OCI-LY7 (cell line): ENCODE measurements around the gene ERN1. TPM values are rescaled to one million over a fixed set of nuclear protein-coding genes. Genes with fewer than 3 reads are reported as not detected.

Experiments used
- BruUV-seq: library from RNA; stranded (reverse); fragments of 400-500 nt; replicated peaks from 2 replicates; lab custom pipeline; 2021; lab: Mats Ljungman, UMichigan
- CTCF ChIA-PET: fragments of 300-600 bp; sonication (Branson Sonifier 250); formaldehyde crosslinking; loops from one replicate; lab custom pipeline; 2022; ENCODE audit warnings: antibody characterized with exemption; ENCODE audit not compliant: unreplicated experiment; lab: Charles Lee
- POLR2A ChIA-PET: fragments of 300-600 bp; sonication (Branson Sonifier 250); formaldehyde crosslinking; loops from one replicate; lab custom pipeline; 2022; ENCODE audit warnings: antibody characterized with exemption; lab: Charles Lee
- DNase-seq: peaks from one replicate; pipeline ENCODE4 v3.0.0-alpha.2; 2015; ENCODE audit warnings: low spot score
- H2AFZ ChIP-seq: fragments of 200-600 bp; sonication (generic), shearing (Covaris generic); 2 replicates; pipeline ENCODE4 v1.6.1; 2014; ENCODE audit warnings: mild to moderate bottlenecking, antibody characterized with exemption, low read length, moderate library complexity
- H3K27ac ChIP-seq: fragments of 200-600 bp; sonication (generic); 2 replicates; pipeline ENCODE4 v1.5.1; 2014; ENCODE audit warnings: mixed run types, low read depth, mild to moderate bottlenecking, moderate library complexity, low read length, inconsistent platforms; ENCODE audit not compliant: poor library complexity, severe bottlenecking
- H3K36me3 ChIP-seq: fragments of 200-600 bp; sonication (generic); 2 replicates; pipeline ENCODE4 v1.6.1; 2014; ENCODE audit warnings: mild to moderate bottlenecking, antibody characterized with exemption, low read length, moderate library complexity, mixed read lengths; ENCODE audit not compliant: insufficient read depth
- H3K4me1 ChIP-seq: fragments of 200-600 bp; sonication (generic); 2 replicates; pipeline ENCODE4 v1.5.1; 2014; ENCODE audit warnings: mild to moderate bottlenecking, low read length; ENCODE audit not compliant: insufficient read depth, poor library complexity, severe bottlenecking
- H3K4me2 ChIP-seq: fragments of 200-600 bp; sonication (generic); 2 replicates; pipeline ENCODE4 v1.6.1; 2014; ENCODE audit warnings: mild to moderate bottlenecking, low read length
- H3K4me3 ChIP-seq: fragments of 200-600 bp; sonication (generic); 2 replicates; pipeline ENCODE4 v1.5.1; 2014; ENCODE audit warnings: mild to moderate bottlenecking, low read depth, low read length; ENCODE audit not compliant: poor library complexity, severe bottlenecking
- H3K79me2 ChIP-seq: fragments of 200-600 bp; sonication (generic); 2 replicates; pipeline ENCODE4 v1.6.1; 2016; ENCODE audit warnings: low read depth, mild to moderate bottlenecking, low read length, moderate library complexity, mixed read lengths; ENCODE audit not compliant: insufficient read depth
- H3K9me2 ChIP-seq: fragments of 200-600 bp; sonication (generic); 2 replicates; pipeline ENCODE4 v1.6.1; 2016; ENCODE audit warnings: mild to moderate bottlenecking, low read length, mixed read lengths; ENCODE audit not compliant: insufficient read depth
- H3K9me3 ChIP-seq: fragments of 200-600 bp; sonication (generic); 2 replicates; pipeline ENCODE4 v1.6.1; 2014; ENCODE audit warnings: mild to moderate bottlenecking, mixed run types, low read length, mixed read lengths
- H4K20me1 ChIP-seq: fragments of 200-600 bp; sonication (generic); 2 replicates; pipeline ENCODE4 v1.6.1; 2014; ENCODE audit warnings: mild to moderate bottlenecking, antibody characterized with exemption, low read length, moderate library complexity, mixed read lengths; ENCODE audit not compliant: insufficient read depth
- CTCF ChIP-seq: fragments of 200-600 bp; sonication (generic); conservative IDR thresholded peaks from 2 replicates; pipeline ENCODE4 v1.5.1; 2014; ENCODE audit warnings: mild to moderate bottlenecking, antibody characterized with exemption, low read length, moderate library complexity, mixed read lengths
- EZH2phosphoT487 ChIP-seq: fragments of 200-600 bp; sonication (generic); IDR thresholded peaks from 2 replicates; pipeline ENCODE4 v1.6.1; 2018; ENCODE audit warnings: low read depth, borderline replicate concordance, mild to moderate bottlenecking, mixed run types, antibody characterized with exemption, low read length, moderate library complexity, mixed read lengths
- intact Hi-C: fragments of 100-400 bp; cut with micrococcal nuclease; formaldehyde crosslinking; loops from one replicate; pipeline ENCODE4 v1.10.0; 2022; ENCODE audit not compliant: unreplicated experiment
- total RNA-seq, 2 experiments: library from RNA; depleted of rRNA in 1 of 2; stranded (reverse); fragments of >200 nt in 1 of 2; shearing (Covaris generic) in 1 of 2; gene quantifications; 2 replicates each; pipeline ENCODE4 v1.2.3, GENCODE V29; 2014 to 2022

Gene ERN1
- total RNA-seq, 2 experiments from 2014 or later, result 22.0 to 70.3 TPM

GRCh38 chr17:64039106-64039400 lies 90.9 kb downstream of the ERN1 start:
- intact Hi-C loops, result no loop called here
- Histone ChIP-seq H3K4me1 (no peaks in the 10 kb centered on the region), H3K9me2 (no peaks in the 10 kb centered on the region), H2AFZ (no peak overlapping the region), H3K79me2 (no peaks in the 10 kb centered on the region), H3K9me3 (no peaks in the 10 kb centered on the region), H3K27ac (no peak overlapping the region), H3K36me3 (peaks cover 17% of the 10 kb centered on the region), H3K4me3 (no peak overlapping the region), H4K20me1 (no peaks in the 10 kb centered on the region), H3K4me2 (no peak overlapping the region)
- ChIA-PET CTCF (no interaction called here), POLR2A (interaction anchor here (1.1 kb wide), 1 partner anchor 31 kb away, joined by 3 read pairs; no protein-coding TSS in a partner anchor)
- TF ChIP-seq EZH2phosphoT487, result no peak
- no peak for TF ChIP-seq CTCF
- no TSS peak for BruUV-seq
- DNase-seq, result no peak

- Histone ChIP-seq H3K27ac (no peak overlapping the region), H3K4me3 (no peak overlapping the region), H2AFZ (no peak overlapping the region), H3K4me1 (no peaks in the 10 kb centered on the region), H4K20me1 (no peaks in the 10 kb centered on the region), H3K9me3 (no peaks in the 10 kb centered on the region), H3K9me2 (no peaks in the 10 kb centered on the region), H3K79me2 (no peaks in the 10 kb centered on the region), H3K36me3 (peaks cover 13% of the 10 kb centered on the region), H3K4me2 (no peak overlapping the region)
- no peak for DNase-seq
- intact Hi-C loops, result no loop called here
- BruUV-seq, result no TSS peak
- ChIA-PET CTCF (no interaction called here), POLR2A (interaction anchor here (0.6 to 1.1 kb wide), 3 partner anchors 10 to 32 kb away, joined by 3 to 4 read pairs (median 3); no protein-coding TSS in a partner anchor)
- no peak for TF ChIP-seq CTCF
Measured at GRCh38 chr17:64038331-64039105, 91.4 kb downstream of the ERN1 start.

- no peaks in the 10 kb centered on the region for H3K9me2 ChIP-seq
- no peaks in the 10 kb centered on the region for H4K20me1 ChIP-seq
- no peak for DNase-seq
- no peaks in the 10 kb centered on the region for H3K79me2 ChIP-seq
- H3K9me3 ChIP-seq, result no peaks in the 10 kb centered on the region
- H3K4me1 ChIP-seq, result no peaks in the 10 kb centered on the region
- intact Hi-C loops, result no loop called here
- no peak overlapping the region for H3K27ac ChIP-seq
- H3K4me2 ChIP-seq, result no peak overlapping the region
- no TSS peak for BruUV-seq
- H3K36me3 ChIP-seq, result peaks cover 7% of the 10 kb centered on the region
- CTCF ChIA-PET, result no interaction called here
- POLR2A ChIA-PET, result interaction anchor here (0.6 to 1.1 kb wide), 3 partner anchors 23 to 182 kb away, joined by 3 read pairs; no protein-coding TSS in a partner anchor
- H2AFZ ChIP-seq, result no peak overlapping the region
- H3K4me3 ChIP-seq, result no peak overlapping the region
- no peak for TF ChIP-seq EZH2phosphoT487
- TF ChIP-seq CTCF, result no peak
Measured at GRCh38 chr17:64037802-64038201, 92.1 kb downstream of the ERN1 start.
